ENCODE data around the gene KLK12. TPM values are rescaled to one million over a fixed set of nuclear protein-coding genes. Genes with fewer than 3 reads are reported as not detected.

Gene KLK12
- total and polyA plus RNA-seq, 2 donors (not counting 1 experiment from before 2014, with no cell fraction given), result not detected

GRCh38 chr19:51079481-51080110 lies 44.8 kb upstream of the KLK12 start:
- no peak overlapping the region for H3K4me2 ChIP-seq (ENCODE audit: extremely low read depth, insufficient read depth, low read length)

GRCh38 chr19:51078731-51079130 lies 43.9 kb upstream of the KLK12 start:
- no peaks in the 10 kb centered on the region for H3K79me2 ChIP-seq (ENCODE audit: control insufficient read depth, insufficient read depth, low read length)
- no peaks in the 10 kb centered on the region for H3K4me1 ChIP-seq (ENCODE audit: control insufficient read depth, extremely low read depth, insufficient read depth, low read length)
- no peaks in the 10 kb centered on the region for H3K36me3 ChIP-seq (ENCODE audit: control insufficient read depth, insufficient read depth, low read length)
- no peak overlapping the region for H3K9ac ChIP-seq (ENCODE audit: insufficient read depth, low read length)
- no peak for DNase-seq (ENCODE audit: low read depth in 2 of 2)
- no peak overlapping the region for H2AFZ ChIP-seq (ENCODE audit: low read length)
- no peaks in the 10 kb centered on the region for H3K9me3 ChIP-seq (ENCODE audit: control insufficient read depth, insufficient read depth, low read depth, low read length)
- no peak overlapping the region for H3K4me3 ChIP-seq (replicated peaks in 1 of 4; ENCODE audit: control extremely low read depth in 1 of 4, insufficient read depth in 1 of 4, low read depth in 3 of 4, low read length in 4 of 4)
- no peak for TF ChIP-seq CTCF (conservative IDR thresholded peaks at IDR 0.05 in 1 of 2, IDR thresholded peaks at IDR 0.05 in 1 of 2; ENCODE audit: low read depth in 1 of 2, low read length in 2 of 2)
- no peak for TF ChIP-seq EZH2 (IDR thresholded peaks at IDR 0.05; ENCODE audit: low read length, missing control alignments)
- no peak overlapping the region for H3K4me2 ChIP-seq (ENCODE audit: extremely low read depth, insufficient read depth, low read length)
- no peaks in the 10 kb centered on the region for H3K27me3 ChIP-seq (ENCODE audit: control insufficient read depth, insufficient read depth, low read length)
- H4K20me1 ChIP-seq (ENCODE audit: control insufficient read depth, extremely low read depth, insufficient read depth, low read length), result no peaks in the 10 kb centered on the region
- no peak overlapping the region for H3K27ac ChIP-seq (ENCODE audit: insufficient read depth, low read length)

More at GRCh38 chr19:51079481-51080110, 44.8 kb upstream of the KLK12 start:
- Histone ChIP-seq H3K27me3 (ENCODE audit: control insufficient read depth, insufficient read depth, low read length) (no peaks in the 10 kb centered on the region), H3K9me3 (ENCODE audit: control insufficient read depth, insufficient read depth, low read depth, low read length) (no peaks in the 10 kb centered on the region), H4K20me1 (ENCODE audit: control insufficient read depth, extremely low read depth, insufficient read depth, low read length) (no peaks in the 10 kb centered on the region), H3K4me1 (ENCODE audit: control insufficient read depth, extremely low read depth, insufficient read depth, low read length) (no peaks in the 10 kb centered on the region), H3K9ac (ENCODE audit: insufficient read depth, low read length) (no peak overlapping the region), H3K4me3 (replicated peaks in 1 of 4; ENCODE audit: control extremely low read depth in 1 of 4, insufficient read depth in 1 of 4, low read depth in 3 of 4, low read length in 4 of 4) (no peak overlapping the region), H3K27ac (ENCODE audit: insufficient read depth, low read length) (no peak overlapping the region), H3K36me3 (ENCODE audit: control insufficient read depth, insufficient read depth, low read length) (no peaks in the 10 kb centered on the region), H3K79me2 (ENCODE audit: control insufficient read depth, insufficient read depth, low read length) (no peaks in the 10 kb centered on the region), H2AFZ (ENCODE audit: low read length) (no peak overlapping the region)
- TF ChIP-seq EZH2 (IDR thresholded peaks at IDR 0.05; ENCODE audit: low read length, missing control alignments) (no peak), CTCF (conservative IDR thresholded peaks at IDR 0.05 in 1 of 2, IDR thresholded peaks at IDR 0.05 in 1 of 2; ENCODE audit: low read depth in 1 of 2, low read length in 2 of 2) (no peak)
- no peak for DNase-seq (ENCODE audit: low read depth in 2 of 2)

GRCh38 chr19:51078104-51078503 lies 43.3 kb upstream of the KLK12 start:
- Histone ChIP-seq H3K4me2 (ENCODE audit: extremely low read depth, insufficient read depth, low read length) (no peak overlapping the region), H3K9me3 (ENCODE audit: control insufficient read depth, insufficient read depth, low read depth, low read length) (no peaks in the 10 kb centered on the region), H3K9ac (ENCODE audit: insufficient read depth, low read length) (no peak overlapping the region), H2AFZ (ENCODE audit: low read length) (no peak overlapping the region), H3K4me1 (ENCODE audit: control insufficient read depth, extremely low read depth, insufficient read depth, low read length) (no peaks in the 10 kb centered on the region), H3K27me3 (ENCODE audit: control insufficient read depth, insufficient read depth, low read length) (no peaks in the 10 kb centered on the region), H4K20me1 (ENCODE audit: control insufficient read depth, extremely low read depth, insufficient read depth, low read length) (no peaks in the 10 kb centered on the region), H3K79me2 (ENCODE audit: control insufficient read depth, insufficient read depth, low read length) (no peaks in the 10 kb centered on the region), H3K4me3 (replicated peaks in 1 of 4; ENCODE audit: control extremely low read depth in 1 of 4, insufficient read depth in 1 of 4, low read depth in 3 of 4, low read length in 4 of 4) (no peak overlapping the region), H3K36me3 (ENCODE audit: control insufficient read depth, insufficient read depth, low read length) (no peaks in the 10 kb centered on the region), H3K27ac (ENCODE audit: insufficient read depth, low read length) (no peak overlapping the region)
- no peak for DNase-seq (ENCODE audit: low read depth in 2 of 2)
- TF ChIP-seq EZH2 (IDR thresholded peaks at IDR 0.05; ENCODE audit: low read length, missing control alignments) (no peak), CTCF (conservative IDR thresholded peaks at IDR 0.05 in 1 of 2, IDR thresholded peaks at IDR 0.05 in 1 of 2; ENCODE audit: low read depth in 1 of 2, low read length in 2 of 2) (no peak)

Data from fibroblast of lung (primary cell).